GM18508 (cell line): ENCODE results near the gene DUSP1.

Source experiments
- ATAC-seq: cut with Tn5 transposase; IDR thresholded peaks from one replicate; pipeline ENCODE4 v1.9.1; 2021; ENCODE audit warnings: moderate number of reproducible peaks; ENCODE audit not compliant: insufficient read depth, unreplicated experiment

Gene DUSP1

DNA sequence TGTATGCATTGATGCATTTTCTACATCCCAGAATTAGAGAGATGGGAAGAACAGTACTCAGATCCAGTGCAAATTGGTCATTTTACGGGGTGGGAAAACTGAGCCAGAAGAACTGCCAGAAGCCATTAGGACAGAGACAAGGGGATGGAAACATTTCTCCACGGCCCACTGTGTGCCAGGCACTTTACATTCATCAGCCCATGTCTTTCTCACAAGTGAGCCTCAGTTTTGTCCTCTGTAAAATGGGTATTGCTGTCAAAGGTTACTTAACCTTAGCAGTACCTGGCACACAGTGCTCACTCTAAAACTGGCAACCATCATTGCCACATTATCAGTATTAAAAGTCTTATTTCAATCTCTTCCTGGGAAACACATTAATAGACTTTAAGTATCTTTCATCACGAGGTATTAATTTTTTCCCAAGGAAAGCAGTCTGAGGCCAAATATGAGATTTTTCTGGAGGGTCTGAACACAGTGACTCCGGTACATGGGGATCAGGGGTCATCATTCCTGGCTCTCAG is 5.2 kb downstream of the DUSP1 start:
- no peak for ATAC-seq

DNA sequence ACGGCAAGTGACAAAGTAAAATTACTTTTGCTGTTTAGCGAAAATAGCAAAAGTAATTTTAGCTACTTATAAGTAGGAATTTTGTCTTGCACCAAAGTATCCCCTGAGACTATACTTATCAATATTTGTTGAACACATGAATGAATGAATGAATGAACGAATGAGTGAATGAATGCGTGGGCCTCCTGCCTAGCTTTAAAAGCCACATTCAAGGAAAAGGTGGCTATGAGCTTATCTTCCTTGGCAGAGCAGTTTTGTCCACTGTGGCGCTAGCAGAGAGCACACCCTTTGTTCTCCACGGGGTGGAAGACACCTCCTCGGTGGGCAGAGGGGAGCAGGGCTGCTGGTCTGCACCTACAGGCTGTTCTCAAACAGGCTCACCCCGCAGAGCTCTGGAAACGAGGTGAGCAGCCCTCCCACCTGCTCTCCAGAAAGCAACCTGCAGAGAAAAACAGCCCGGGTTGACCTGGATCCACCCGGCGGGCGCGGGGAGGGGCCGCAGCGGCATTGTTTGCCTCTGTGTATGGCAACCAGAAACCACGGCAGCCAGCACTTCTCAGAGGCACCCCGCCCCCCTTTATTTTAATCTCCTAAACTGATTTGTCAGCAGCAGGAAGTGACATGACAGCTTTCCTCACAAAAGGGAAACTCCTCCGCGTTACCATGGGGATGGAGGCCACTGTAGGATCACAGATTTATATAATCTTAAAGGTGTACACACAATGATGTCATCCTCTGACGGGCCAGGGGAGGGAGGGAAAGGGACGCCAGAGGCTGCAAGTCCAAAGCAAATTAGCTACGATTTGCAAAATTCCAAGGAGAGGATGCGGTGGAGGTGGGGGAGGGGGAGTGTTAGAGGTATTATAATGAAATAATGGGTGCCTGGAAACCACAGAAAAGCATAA is 5.9 kb downstream of the DUSP1 start:
- peak; percentile 63 for ATAC-seq

DNA sequence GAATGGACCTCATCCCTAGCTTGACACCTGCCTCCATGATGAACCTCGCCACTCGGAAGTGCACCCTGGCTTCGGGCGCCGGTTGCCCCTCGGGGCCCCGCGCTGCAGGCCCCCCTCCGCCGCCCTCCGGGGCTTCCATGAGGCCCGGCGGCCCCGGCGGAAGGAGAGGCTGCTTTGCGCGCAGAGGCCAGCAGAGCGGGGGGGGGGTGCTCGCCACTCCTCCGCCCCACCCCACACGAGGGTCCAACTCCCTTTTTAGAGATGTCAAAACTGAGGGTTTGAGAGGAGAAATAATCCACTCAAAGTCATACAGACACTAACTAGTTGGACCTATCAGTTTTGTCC is 7.9 kb downstream of the DUSP1 start:
- no peak for ATAC-seq

DNA sequence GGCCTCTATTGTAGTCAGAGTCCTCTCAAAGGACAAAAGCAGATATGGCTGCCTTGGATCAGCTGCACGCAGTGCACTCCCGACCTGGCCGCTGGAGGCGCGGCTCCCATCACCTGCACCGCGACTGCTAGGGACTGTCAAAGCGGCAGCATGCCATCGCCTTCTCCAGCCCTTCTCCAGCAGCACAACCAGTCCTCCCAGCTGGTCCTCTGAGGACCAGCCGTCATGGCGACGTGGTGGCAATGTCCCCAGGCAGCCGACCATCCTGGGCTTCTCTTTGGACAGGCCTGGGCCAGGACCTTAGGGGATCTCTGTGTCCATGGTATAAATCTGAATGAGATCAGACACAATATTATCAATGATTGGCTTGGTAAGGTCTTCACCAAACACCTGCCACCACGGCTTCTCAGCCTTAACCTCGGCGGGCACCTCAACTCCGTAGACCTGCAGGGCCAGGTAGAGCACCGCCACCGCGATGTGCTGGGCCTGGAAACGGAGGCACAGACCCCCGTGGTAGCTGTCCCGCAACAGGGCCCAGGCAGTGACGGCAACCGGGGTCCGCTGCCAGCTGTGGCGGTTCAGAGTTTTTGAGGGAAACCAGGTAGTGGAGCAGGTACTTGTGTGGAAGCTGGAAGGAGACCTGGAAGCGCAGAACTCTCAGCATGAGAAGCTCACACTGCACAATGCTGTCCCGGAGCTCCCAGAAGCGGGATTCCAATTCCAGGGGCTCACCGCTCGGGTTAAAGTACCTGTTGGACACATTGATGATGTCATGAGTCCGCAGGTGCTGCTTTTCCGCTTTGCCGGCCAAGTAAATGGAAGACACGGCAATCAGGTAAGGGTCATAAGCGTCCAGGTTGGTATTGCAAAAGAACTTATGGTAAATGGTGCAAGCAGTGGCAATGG is 8.5 kb downstream of the DUSP1 start:
- no peak for ATAC-seq

DNA sequence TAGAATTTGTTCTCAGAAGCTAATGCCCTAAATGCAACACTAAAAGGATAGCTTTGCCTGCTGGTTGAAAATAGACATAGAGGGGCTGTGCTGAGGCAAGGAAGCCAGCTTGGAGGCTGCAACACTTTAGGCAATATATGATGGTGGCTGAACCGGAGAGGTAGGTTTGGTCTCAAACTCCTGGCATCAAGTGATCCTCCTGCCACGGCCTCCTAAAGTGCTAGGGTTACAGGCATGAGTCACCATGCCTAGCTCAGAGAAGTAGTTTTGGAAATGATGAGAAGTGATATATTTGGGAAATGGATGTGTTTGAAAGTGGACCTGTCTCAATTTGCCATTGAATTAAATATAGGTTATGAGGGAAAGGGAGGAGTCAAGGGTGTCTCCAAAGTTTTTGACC is 10.0 kb downstream of the DUSP1 start:
- no peak for ATAC-seq

DNA sequence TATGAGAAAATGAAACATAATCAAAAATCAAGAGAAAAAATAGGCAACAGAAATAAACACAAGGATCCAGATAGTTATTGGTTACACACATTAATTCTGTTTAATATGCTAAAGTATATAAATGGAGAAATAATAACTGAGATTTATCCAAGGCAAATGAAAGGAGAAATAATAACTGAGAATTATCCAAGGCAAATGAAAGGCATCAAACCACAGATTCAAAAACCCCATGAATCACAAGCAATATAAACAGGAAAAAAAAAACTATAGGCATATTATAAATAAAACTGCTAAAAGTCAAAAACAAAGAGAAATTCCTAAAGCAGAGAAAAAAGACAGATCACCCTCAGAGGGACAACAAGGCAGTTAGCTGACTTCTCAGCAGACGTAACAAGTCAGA is 10.9 kb downstream of the DUSP1 start:
- no peak for ATAC-seq

DNA sequence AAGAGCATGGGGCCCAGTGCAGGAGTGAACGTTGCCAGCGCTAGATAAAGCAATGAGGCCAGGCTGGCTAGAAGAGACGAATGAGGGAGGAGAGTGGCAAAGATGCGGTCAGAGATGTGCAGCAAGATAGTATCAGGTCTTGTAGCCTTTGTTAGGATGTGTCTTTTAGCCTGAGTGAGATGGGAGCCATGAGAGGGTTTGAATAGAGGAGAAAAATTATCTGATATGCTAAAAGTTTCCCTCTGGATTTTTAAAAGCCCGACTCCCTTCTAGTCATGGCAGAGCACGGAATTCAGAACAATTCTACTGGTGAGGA is 12.2 kb downstream of the DUSP1 start:
- no peak for ATAC-seq

DNA sequence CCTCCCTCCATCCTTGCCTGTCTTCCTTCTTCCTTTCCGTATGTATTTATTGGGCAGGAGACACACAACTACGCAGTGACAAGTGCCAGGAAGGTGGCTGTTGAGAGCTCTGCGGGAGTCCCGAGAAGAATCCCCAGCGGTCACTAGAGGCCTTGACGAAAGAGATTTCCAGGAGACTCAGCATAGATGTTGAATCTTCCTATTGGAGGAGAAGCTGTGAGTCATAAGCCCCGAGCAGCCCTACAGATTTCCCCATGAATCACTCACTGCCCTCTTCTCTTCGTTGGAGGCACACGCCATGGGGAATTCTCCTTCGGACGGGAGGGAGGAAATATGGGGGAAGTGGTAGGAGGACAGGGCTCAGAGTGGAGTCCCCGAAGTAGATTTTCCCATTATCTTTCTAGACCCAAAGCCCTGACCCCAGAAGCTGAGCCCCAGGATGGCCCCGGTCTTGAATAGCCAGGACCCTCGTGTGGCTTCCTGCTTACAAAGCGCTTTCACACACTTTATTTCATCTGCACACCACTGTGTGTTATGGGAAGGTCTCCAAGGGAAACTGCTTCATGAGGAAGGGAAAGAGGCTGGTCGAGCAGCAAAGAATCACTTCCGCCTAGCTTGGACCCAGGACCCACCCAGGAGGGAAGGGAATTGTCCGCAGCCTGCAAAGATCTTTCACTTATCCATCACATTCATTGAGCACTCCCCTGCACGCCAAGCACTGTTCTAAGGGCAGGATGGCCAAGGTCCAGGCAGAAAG is 12.7 kb downstream of the DUSP1 start:
- ATAC-seq = no peak

DNA sequence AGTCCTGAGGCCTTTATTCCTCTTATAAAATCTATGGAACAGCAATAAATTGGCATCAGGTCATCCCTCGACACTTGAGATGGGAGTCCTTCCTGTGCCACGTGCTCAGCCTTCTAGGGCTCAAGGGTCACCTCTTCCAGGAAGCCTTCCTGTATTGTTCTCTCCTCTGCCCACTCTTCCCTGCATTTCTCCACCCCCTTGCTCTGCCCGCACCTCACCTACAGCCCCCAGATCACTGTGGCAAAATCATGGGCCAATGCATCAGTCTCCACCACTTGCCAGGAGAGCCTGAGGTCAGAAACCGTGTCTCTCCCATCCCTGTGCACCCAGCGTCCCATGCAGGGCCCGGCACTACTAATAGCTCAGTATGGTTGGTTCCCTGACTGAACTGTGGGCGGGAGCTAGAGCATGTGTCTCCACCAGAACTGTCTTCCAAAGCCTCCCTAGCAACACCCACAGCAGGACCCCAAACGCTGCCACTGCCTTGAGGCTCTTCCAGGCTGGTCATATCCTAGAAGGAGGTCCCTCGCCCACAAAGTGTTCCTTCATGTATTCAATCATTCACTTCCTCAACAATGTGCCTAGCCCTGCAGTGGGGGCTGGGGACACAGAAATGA is 13.5 kb downstream of the DUSP1 start:
- ATAC-seq = no peak

DNA sequence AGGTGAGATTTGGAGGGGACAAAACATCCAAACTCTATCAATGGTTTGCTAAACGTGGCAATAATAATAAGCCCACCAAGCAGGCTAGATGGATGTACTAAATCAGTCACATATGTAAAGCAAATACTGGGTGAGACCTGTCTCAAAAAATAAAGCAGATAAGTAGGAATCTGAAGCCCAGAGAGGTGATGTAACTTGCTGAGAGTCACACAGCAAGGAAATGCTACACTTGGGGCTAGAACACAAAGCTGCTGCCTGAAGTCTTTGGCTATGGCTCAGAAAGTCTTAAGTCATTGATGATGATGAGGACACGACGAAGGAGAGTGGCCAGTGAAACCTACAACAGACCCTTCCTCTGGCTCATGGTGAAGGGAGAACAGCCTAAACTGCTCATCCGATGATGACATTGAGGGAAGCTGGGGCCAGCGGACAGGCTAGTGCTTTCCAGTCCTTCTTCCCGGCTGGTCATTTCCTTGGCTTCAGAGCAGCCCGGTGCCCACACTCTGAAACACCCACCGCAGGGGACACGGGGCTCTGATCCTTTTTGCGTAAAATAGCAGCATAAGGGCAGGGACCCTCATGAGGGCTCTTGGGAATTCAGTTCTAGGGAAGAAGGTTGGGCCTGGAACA is 14.1 kb downstream of the DUSP1 start:
- ATAC-seq = no peak

DNA sequence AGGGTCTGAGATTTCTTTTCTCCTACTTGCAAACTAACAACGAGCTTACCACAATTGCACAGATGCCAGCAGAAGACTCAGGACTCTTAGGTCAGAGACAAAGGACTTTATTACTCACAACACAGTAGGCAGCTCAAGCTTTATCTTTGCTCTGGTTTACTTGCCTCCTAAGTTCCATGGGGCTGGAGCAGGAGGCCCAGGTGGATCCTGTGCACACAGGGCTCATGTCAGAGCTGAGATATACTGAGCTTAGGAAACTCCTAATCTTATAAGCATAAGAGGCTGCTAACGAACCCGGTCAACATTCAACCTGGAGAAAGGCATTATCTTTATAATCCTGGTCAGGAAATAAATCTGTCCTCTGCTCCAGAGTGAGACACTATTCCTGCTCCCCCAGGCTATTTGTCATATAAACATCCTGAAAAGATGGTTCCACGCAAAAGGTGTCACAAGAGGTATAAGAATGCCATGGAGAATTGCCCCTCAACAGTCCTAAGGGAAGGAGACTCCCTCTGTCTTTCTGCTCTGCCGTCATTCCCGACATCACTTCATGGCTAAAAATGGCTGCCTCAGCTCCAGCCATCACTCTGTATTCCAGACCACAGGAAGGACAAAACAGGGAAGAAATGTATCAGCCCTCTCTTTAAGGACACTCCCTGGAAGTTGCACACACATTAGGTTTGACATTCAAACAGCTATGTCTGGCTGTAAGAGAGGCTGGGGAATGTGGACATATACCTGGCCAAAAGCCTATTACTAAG is 16.2 kb downstream of the DUSP1 start:
- no peak for ATAC-seq

DNA sequence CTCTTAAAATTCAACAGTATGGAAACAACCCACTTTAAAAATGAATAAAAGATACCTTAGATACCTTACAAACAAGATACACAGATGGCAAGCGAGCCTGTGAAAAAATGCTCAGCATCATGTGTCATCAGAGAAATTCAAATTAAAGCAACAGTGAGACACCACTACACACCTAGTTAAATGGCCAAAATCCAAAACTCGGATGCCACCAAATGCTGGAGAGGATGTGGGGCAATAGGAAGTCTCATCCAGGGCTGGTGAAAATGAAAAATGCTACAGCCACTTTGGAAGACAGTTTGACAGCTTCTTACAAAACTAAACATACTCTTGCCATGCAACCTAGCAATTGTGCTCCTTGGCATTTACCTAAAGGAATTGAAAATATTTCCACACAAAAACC is 17.9 kb downstream of the DUSP1 start:
- ATAC-seq = no peak

DNA sequence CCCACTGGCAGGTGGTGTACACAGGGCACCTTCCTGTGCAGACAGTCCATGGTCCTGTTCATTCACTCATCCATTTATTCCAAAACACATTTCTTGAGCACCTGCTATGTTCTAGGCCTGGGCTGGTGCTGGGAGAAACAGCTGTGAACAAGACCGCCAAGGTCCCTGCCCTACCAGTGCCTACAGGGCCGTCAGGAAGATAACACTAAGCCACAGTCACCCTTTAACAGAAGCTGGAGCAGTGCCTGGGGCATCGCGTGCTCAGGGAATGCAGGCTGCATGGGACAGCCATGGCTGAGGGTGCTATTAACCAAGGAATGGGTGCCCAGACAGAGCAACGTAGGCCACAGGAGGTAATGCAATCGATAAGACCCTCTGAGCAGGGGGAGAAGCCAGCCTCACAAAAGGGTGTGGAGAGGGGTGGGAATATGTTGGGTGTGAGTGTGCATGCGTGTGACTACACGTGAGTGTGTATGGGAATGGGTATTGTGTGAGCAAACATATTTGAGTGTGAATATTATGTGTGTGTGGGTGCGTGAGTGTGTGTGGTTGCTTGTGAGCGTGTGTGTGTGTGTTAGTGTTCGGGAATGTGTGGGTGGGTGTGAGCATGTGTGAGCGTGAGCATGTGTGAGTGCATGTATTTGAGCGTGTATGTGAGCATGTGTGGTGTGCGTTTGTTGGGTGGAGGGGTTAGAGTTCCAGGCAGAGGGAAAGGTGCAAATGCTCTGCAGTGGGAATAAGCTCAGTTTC is 19.1 kb downstream of the DUSP1 start:
- ATAC-seq = no peak

DNA sequence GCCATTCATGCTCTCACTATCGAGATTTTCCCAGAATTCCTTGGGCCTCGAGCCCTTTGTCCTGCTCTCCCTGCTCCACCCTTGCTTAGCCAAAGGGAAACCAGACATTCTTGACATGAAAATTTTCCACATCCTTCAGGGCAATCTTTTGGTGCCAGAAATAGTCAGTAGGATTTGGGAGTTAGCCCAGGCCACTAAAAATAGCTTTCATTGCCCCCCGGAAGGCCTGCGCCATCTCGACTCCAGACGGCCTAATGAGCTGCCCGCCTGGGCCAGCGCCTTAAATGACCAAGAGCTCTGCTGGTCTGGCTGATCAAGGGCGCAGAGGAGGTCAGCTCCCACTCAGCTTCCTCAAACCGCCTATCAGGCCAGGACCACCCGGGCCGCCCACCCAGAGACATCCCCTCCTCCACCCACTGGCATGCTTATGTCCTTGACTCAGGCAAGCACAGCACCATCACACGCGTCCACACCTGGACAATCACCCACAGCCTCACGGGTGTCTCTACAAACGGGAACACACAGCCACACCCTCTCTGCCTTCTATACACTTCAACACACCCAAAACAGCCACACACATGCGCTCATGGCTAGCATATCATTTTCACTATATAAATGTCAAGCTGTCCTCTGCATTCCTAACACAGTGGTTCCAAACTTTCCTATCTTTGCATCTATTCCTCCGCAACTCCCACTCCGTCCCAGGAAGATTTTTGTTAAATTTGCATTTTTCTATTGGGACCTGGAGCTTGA is 20.9 kb downstream of the DUSP1 start:
- ATAC-seq = no peak

DNA sequence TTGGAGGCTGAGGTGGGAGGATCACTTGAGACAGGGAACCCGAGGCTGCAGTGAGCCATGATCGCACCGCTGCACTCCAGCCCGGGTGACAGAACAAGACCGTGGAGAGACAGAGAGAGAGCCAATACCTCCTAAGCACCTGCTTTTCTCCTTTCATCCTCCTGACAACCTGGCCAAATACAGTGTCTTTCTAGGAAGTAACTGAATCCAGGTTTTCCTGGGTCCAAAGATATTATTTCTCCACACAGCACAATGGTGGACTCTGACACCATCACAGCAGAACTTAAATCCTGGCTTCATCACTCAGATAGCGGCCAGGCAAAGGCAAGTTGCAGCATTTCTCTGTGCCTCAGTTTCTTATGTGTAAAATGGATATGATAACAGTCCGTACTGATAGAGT is 21.9 kb downstream of the DUSP1 start:
- no peak for ATAC-seq

DNA sequence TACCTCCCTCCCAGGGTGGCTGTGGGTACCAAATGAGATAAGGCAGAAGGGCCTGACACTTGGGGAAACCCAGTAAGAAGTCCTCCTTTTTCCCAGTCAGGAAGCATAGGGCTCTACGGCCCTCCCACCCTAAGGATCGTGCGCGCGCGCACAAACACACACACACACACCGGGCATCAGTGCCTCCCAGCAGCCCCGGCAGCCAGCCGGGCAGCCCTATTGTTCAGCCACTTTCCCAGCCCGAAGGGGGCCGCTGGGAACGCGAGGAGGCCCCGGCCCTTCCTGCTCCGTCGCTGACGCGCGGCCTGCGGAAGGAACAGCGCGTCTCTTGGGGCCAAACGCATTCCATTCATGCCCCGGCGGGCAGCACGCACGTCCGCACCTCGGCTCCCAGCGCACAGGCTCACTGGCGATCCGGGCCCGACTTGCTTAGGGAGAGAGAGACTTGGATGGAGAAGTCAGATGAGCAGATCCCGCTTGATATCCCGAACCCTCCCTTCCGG is 22.6 kb downstream of the DUSP1 start:
- no peak for ATAC-seq

DNA sequence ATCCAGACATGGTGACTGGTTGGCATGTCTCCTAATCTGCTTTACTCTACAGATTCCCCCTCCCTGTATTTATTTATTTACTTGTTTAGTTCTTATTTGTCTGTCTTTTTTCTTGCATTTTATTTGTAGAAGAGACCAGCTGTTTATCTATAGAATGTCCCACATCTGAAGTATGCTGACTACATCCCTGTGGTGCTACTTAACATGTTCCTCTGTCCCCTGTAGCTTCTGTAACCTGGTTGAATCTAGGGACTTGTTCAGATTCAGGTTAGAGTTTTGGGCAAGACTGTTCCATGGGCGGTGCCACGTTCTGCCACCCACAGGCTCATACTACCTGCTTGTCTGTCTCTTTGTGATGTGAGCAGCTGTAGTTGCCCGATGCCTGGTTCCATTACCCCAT is 23.5 kb downstream of the DUSP1 start:
- ATAC-seq = no peak

DNA sequence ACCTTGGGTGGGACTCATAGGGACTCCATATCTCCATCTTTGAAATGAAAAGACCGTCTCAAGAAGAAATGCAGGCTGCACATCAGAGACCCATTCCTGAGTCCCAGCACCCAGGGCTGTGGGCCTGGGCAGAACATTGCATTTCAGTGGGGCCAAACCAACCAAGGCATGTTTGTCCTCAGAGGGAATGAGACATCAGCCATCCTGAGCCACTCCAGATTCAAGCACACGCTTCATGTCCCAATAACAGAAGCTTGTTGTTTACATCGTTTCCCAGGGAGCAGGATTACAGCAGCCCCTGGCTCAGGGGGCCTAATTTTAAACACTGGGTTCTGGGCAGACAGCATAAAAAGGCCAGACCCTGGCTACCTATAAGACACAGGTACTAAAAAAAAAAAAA is 24.3 kb downstream of the DUSP1 start:
- ATAC-seq = no peak
